Activated naive CD8-positive, alpha-beta T cell treated with anti-CD3 and anti-CD28 coated beads, Interleukin-2, amount 10 ng/mL, durations not matched to agents 7 days and 5 days (primary cell): ENCODE data around the gene PGD. TPM values are rescaled to one million over a fixed set of nuclear protein-coding genes. Genes with fewer than 3 reads are reported as not detected.
"Not testable (repeated sequence)": the region's sequence is repeated elsewhere in the genome, so short reads cannot be mapped to it uniquely, and the experiment has no call there.

ENCODE experiments used
- ATAC-seq: fragments of 150-1000 bp; cut with Tn5 transposase; one replicate; pipeline ENCODE4 v1.10.0; 2021; ENCODE audit warnings: low read depth, moderate library complexity
- POLR2A ChIA-PET: fragments of 350-600 bp; sonication (Branson Sonifier 250); formaldehyde crosslinking; loops from one replicate; lab custom pipeline; 2021; ENCODE audit warnings: antibody characterized with exemption; lab: Charles Lee
- DNase-seq: peaks from one replicate; pipeline ENCODE4 v3.0.0; 2021
- H3K27ac Mint-ChIP-seq: one replicate; pipeline ENCODE4 v1.8.0; 2022; ENCODE audit warnings: mild to moderate bottlenecking, mixed read lengths
- H3K27me3 Mint-ChIP-seq: one replicate; pipeline ENCODE4 v1.8.0; 2022; ENCODE audit warnings: mild to moderate bottlenecking, moderate library complexity, mixed read lengths
- H3K36me3 Mint-ChIP-seq: one replicate; pipeline ENCODE4 v1.8.0; 2021; ENCODE audit warnings: mild to moderate bottlenecking, mixed read lengths
- H3K4me1 Mint-ChIP-seq: one replicate; pipeline ENCODE4 v1.8.0; 2021; ENCODE audit warnings: mixed read lengths
- H3K4me3 Mint-ChIP-seq: one replicate; pipeline ENCODE4 v1.8.0; 2022; ENCODE audit warnings: mild to moderate bottlenecking, moderate library complexity, mixed read lengths
- H3K9me3 Mint-ChIP-seq: one replicate; pipeline ENCODE4 v1.8.0; 2021; ENCODE audit warnings: mixed read lengths
- total RNA-seq, 2 experiments: library from RNA; stranded (reverse); gene quantifications; one replicate each; pipeline ENCODE4 v1.2.3, GENCODE V29; 2021

The PGD gene
- 10 to 100 TPM; 67.1 to 67.3 TPM for total RNA-seq

GRCh38 chr1:10398734-10399443, at the start of gene PGD:
Gene PGD (plus strand): TSS chr1:10399064. CDS start chr1:10399118, 54 bp downstream.
- Mint-ChIP-seq H3K27ac (peak within 1 kb of the TSS; percentile 78), H3K36me3 (peaks cover 19% of the 10 kb centered on the region), H3K27me3 (no peaks in the 10 kb centered on the region), H3K4me3 (peak within 1 kb of the TSS; percentile 89), H3K4me1 (peaks cover 21% of the 10 kb centered on the region), H3K9me3 (peaks cover 4% of the 10 kb centered on the region)
- peak; percentile 96 for DNase-seq
- POLR2A ChIA-PET, result interaction anchor here (0.5 to 2.0 kb wide), 6 partner anchors 10 to 32 kb away, joined by 3 to 13 read pairs (median 3); partner anchors contain the start of gene CENPS
- ATAC-seq, result peak; percentile 98

DNA sequence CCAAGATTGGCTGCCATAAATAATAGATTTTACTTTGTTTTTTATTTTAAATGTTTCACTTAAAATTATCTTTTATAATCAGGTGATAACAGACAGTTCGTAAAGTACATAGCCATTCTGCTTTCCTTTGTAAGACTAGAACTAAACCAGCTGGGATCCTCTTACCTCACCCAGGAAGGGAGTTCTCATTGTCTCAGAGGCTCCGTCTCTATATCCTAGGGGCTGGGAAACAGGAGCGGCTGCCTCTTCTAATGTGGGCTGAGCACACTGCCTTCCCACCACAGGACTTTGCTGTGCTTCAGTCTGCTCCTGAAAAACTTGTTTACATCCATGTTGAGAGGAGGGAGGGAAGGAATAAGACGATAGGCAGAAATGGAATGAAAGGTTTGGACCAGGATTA, 45.6 kb upstream of the PGD start:
- Mint-ChIP-seq H3K36me3 (peaks cover 2% of the 10 kb centered on the region), H3K27ac (no peak overlapping the region), H3K27me3 (no peaks in the 10 kb centered on the region), H3K4me1 (no peaks in the 10 kb centered on the region), H3K4me3 (no peak overlapping the region), H3K9me3 (no peaks in the 10 kb centered on the region)
- no peak for DNase-seq
- ATAC-seq, result no peak
- POLR2A ChIA-PET, result no interaction called here

DNA sequence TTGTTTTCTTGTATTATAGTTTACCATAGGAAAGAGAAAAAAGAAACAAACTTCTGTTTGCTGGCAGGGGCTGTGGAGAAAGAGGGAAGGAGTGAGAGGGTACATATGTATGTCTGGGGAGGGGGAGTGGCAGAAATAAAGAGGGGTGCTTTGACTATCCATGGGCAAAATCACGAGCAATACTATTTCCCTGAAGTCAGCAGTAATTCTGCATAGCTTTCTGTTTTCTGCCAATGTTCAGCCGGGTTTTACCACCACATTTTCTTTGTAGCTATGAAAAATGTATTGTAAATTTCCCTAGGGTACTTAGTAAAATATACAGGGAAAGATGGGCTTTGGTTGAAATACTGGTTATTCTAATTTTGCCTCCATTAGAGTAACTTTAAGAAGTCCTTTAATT, 45.2 kb upstream of the PGD start:
- POLR2A ChIA-PET, result no interaction called here
- ATAC-seq, result no peak
- H3K4me1 Mint-ChIP-seq, result no peaks in the 10 kb centered on the region
- H3K4me3 Mint-ChIP-seq, result no peak overlapping the region
- H3K27ac Mint-ChIP-seq, result no peak overlapping the region
- no peaks in the 10 kb centered on the region for H3K27me3 Mint-ChIP-seq
- H3K9me3 Mint-ChIP-seq, result no peaks in the 10 kb centered on the region
- no peak for DNase-seq
- H3K36me3 Mint-ChIP-seq, result no peaks in the 10 kb centered on the region

GRCh38 chr1:10360045-10360444, 38.8 kb upstream of the PGD start:
- H3K36me3 Mint-ChIP-seq, result peaks cover 1% of the 10 kb centered on the region
- H3K4me3 Mint-ChIP-seq, result no peak overlapping the region
- H3K9me3 Mint-ChIP-seq, result no peaks in the 10 kb centered on the region
- POLR2A ChIA-PET, result interaction anchor here (0.6 kb wide), 1 partner anchor 137 kb away, joined by 8 read pairs; no protein-coding TSS in a partner anchor
- peaks cover 13% of the 10 kb centered on the region for H3K4me1 Mint-ChIP-seq
- DNase-seq (no peak), ATAC-seq (peak; percentile 72)
- peak overlapping the region; percentile 73 for H3K27ac Mint-ChIP-seq
- no peaks in the 10 kb centered on the region for H3K27me3 Mint-ChIP-seq

DNA sequence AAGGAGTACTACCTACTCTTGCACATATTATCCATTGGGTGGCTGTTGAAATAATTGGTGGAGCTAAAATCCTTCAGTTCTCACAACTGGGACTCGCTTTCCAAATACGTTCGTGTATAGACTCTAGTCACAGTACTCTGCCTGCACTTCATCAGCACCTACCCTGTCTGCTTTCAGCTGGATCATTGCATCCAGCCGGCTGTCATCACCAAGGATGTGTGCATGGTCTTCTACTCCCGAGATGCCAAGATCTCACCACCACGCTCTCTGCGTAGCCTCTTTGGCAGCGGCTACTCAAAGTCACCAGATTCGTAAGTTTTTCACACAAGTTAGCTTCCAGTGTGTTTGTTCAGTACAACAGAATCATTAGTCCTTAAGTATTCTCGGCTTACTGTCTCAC, 37.3 kb upstream of the PGD start:
- ATAC-seq, result no peak
- POLR2A ChIA-PET, result no interaction called here
- Mint-ChIP-seq H3K4me3 (no peak overlapping the region), H3K36me3 (peaks cover 1% of the 10 kb centered on the region), H3K4me1 (peaks cover 13% of the 10 kb centered on the region), H3K9me3 (no peaks in the 10 kb centered on the region), H3K27me3 (no peaks in the 10 kb centered on the region), H3K27ac (peak overlapping the region; percentile 23)
- no peak for DNase-seq

DNA sequence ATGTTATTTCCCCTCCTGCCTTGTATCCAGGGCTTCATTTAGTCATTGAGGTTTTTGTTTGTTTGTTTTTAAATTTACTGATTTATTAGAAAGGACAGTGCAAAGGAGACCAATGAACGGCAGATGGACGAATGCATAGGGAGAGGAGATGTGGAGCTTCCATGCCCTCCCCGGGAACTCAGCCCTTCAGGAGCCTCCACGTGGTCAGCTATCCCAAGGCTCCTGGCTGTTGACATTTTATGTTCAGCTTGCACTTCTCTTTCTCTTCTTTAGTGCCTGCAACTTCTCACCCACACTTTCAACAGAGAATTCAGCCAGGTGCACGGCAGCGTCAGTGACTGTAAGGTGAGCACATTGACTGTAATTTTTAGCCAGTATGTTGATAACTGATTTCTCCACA, 30.7 kb upstream of the PGD start:
- Mint-ChIP-seq H3K4me3 (no peak overlapping the region), H3K36me3 (no peaks in the 10 kb centered on the region), H3K4me1 (no peaks in the 10 kb centered on the region), H3K9me3 (no peaks in the 10 kb centered on the region), H3K27me3 (no peaks in the 10 kb centered on the region), H3K27ac (no peak overlapping the region)
- no peak for DNase-seq
- POLR2A ChIA-PET, result no interaction called here
- ATAC-seq, result no peak

- ATAC-seq (no peak), DNase-seq (no peak)
- H3K36me3 Mint-ChIP-seq, result no peaks in the 10 kb centered on the region
- no peaks in the 10 kb centered on the region for H3K27me3 Mint-ChIP-seq
- no peak overlapping the region for H3K4me3 Mint-ChIP-seq
- POLR2A ChIA-PET, result no interaction called here
- H3K27ac Mint-ChIP-seq, result no peak overlapping the region
- no peaks in the 10 kb centered on the region for H3K9me3 Mint-ChIP-seq
- peaks cover 3% of the 10 kb centered on the region for H3K4me1 Mint-ChIP-seq
These were observed 24.4 kb upstream of the PGD start for GRCh38 chr1:10374442-10374860.

- H3K27me3 Mint-ChIP-seq, H3K36me3 Mint-ChIP-seq, H3K4me3 Mint-ChIP-seq, DNase-seq, H3K27ac Mint-ChIP-seq, H3K9me3 Mint-ChIP-seq, ATAC-seq, H3K4me1 Mint-ChIP-seq: not testable (repeated sequence)
- POLR2A ChIA-PET, result interaction anchor here (0.5 kb wide), 1 partner anchor 711 kb away, joined by 5 read pairs; no protein-coding TSS in a partner anchor
These were observed 21.4 kb upstream of the PGD start for GRCh38 chr1:10377365-10378029.

DNA sequence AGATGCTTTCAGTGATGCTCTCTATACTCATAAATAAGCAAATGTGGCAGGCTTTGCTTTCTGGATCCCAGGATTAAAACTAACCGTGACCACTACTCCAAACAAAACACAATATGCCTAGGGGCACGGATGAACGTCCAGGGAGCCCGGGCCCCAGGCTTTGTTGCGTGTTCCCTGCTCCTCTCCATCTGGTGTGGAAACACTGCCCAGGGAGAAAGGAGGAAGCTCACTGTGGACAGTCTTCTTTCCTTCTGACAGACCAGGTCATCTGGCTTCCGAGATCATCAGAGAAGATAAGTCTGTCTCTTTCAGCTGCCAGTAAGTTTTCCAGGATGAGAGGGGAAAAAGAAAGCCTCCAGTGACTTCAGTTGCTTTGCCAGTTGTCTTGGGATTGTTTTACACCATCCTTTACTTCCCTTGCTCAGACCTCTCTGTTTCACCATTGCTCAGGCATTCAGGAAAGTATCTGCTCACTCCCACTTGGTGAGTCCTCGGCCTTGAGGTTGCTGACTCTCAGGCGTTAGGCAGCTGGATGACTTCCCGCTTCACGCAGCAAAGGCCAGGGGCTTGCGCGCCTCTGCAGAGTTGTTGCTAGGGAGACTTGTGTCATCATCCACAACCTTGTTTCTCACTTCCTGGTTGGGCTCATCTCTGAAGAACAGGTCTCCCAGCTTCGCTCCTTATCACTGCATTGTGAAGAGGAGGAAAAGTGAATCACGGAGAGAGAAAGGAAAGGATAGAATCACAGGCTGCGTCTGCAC, 20.6 kb upstream of the PGD start:
- no peak for ATAC-seq
- Mint-ChIP-seq H3K36me3 (no peaks in the 10 kb centered on the region), H3K4me1 (peaks cover 3% of the 10 kb centered on the region), H3K4me3 (no peak overlapping the region), H3K27ac (no peak overlapping the region), H3K9me3 (no peaks in the 10 kb centered on the region), H3K27me3 (no peaks in the 10 kb centered on the region)
- no peak for DNase-seq
- POLR2A ChIA-PET, result no interaction called here

DNA sequence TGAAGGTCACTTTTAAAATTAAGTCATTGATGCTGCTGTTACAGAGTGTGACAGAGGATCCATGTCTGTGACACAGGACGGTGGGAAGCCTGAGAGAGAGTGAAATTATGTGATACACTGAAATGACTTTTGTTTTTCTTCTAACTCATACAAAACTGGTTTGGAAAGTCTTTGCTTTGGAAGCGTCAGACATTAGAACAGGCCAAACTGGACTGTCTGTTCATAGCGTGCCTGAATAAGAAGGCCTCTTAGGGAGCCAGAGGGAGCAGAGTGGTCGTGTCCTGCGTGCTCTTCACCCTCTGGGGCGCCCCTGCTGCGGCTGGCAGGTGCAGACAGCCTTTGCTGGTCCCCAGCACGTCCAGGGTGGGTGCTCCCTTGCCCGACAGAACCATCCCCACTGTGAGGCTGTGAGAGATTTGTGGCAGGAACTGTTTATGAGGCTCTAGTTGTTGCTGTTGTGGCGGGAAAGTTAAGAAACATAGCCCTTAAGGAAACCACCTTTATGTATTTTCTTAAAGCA, 19.7 kb upstream of the PGD start:
- no peak overlapping the region for H3K27ac Mint-ChIP-seq
- H3K4me3 Mint-ChIP-seq, result no peak overlapping the region
- DNase-seq (no peak), ATAC-seq (no peak)
- H3K4me1 Mint-ChIP-seq, result peaks cover 3% of the 10 kb centered on the region
- H3K9me3 Mint-ChIP-seq, result no peaks in the 10 kb centered on the region
- H3K36me3 Mint-ChIP-seq, result no peaks in the 10 kb centered on the region
- H3K27me3 Mint-ChIP-seq, result no peaks in the 10 kb centered on the region
- POLR2A ChIA-PET, result interaction anchor here (0.6 kb wide), 1 partner anchor 121 kb away, joined by 4 read pairs; no protein-coding TSS in a partner anchor

DNA sequence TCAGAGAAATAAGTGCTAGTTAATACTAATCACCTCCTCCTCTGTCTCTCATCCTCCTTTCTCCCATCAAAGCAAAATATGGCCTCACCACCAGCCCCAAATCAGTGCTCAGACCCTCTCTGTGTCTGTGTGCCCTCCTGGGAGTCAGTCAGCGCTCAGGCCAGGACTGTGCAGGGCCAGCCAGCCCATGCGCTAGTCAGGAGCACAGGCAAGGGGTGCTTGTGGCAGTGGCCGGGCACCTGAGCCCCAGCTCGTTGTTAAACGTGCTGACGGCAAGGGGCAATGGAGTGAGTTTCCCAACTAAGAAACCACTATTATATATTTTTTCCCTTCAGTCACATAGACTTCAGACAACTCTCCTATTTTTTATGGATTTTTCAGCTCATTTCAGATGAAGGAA, 19.2 kb upstream of the PGD start:
- no peaks in the 10 kb centered on the region for H3K36me3 Mint-ChIP-seq

DNA sequence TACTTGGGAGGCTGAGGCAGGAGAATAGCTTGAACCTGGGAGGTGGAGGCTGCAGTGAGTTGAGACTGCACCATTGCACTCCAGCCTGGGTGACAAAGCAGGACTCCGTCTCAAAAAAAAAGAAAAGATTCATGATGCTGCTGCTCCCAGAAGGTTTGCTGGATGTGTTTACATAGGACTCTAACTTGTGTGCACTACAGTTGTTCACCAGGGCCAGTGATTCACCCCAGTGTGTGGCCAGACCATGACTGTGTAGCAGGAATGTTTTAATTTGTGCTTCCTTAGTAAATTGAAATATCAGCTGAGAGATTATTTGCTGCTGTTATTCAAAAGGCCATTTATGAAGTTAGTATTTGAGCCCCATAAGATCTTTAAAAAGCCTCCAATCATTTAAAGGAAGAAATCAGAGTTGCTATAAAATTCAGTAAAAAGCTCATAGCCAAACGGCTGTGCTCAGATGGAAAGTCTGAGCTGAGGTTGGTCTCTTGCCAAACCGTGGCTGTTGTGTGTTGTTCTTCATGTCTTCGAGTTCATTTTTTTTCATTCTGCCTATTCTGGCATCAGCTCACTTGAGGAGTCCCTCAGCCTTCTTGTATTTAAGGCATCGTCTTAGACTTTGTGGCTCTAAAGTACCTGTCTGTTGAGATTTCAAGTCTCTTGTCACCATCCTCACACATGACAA, 18.1 kb upstream of the PGD start:
- POLR2A ChIA-PET, result interaction anchor here (0.6 kb wide), 1 partner anchor 22 kb away, joined by 3 read pairs; no protein-coding TSS in a partner anchor
- no peak for DNase-seq

More for the DNA sequence above, 19.2 kb upstream of the PGD start:
- DNase-seq, result no peak
- Mint-ChIP-seq H3K4me3 (no peak overlapping the region), H3K27me3 (no peaks in the 10 kb centered on the region), H3K9me3 (no peaks in the 10 kb centered on the region), H3K27ac (no peak overlapping the region), H3K4me1 (peaks cover 3% of the 10 kb centered on the region)
- POLR2A ChIA-PET, result interaction anchor here (0.6 kb wide), 1 partner anchor 121 kb away, joined by 4 read pairs; no protein-coding TSS in a partner anchor
- ATAC-seq, result no peak

More for the DNA sequence above, 18.1 kb upstream of the PGD start:
- Mint-ChIP-seq H3K4me3 (no peak overlapping the region), H3K4me1 (peaks cover 6% of the 10 kb centered on the region), H3K9me3 (no peaks in the 10 kb centered on the region), H3K36me3 (no peaks in the 10 kb centered on the region), H3K27me3 (no peaks in the 10 kb centered on the region), H3K27ac (no peak overlapping the region)
- no peak for ATAC-seq
